ENCODE data around the gene DUSP9.

DUSP9 gene

GRCh38 chrX:153668423-153669173 lies 21.6 kb downstream of the DUSP9 start:
- DNase-seq (ENCODE audit: low read depth in 2 of 2), result no peak
- no peak overlapping the region for H3K4me3 ChIP-seq (replicated peaks in 1 of 2; ENCODE audit: low read depth in 2 of 2, low read length in 2 of 2)
- no peak for TF ChIP-seq CTCF (IDR thresholded peaks at IDR 0.05; ENCODE audit: low read depth, low read length)

GRCh38 chrX:153669174-153669890 lies 22.3 kb downstream of the DUSP9 start:
- peak; percentile 73 for TF ChIP-seq CTCF (IDR thresholded peaks at IDR 0.05; ENCODE audit: low read depth, low read length)
- H3K4me3 ChIP-seq (replicated peaks in 1 of 2; ENCODE audit: low read depth in 2 of 2, low read length in 2 of 2), result no peak overlapping the region
- DNase-seq (ENCODE audit: low read depth in 2 of 2), result peak in 1 of 2 donors; percentile 23

GRCh38 chrX:153669901-153670731 lies 23.1 kb downstream of the DUSP9 start:
- no peak overlapping the region for H3K4me3 ChIP-seq (replicated peaks in 1 of 2; ENCODE audit: low read depth in 2 of 2, low read length in 2 of 2)
- TF ChIP-seq CTCF (IDR thresholded peaks at IDR 0.05; ENCODE audit: low read depth, low read length), result no peak

GRCh38 chrX:153670748-153671588 lies 24.0 kb downstream of the DUSP9 start:
- TF ChIP-seq CTCF (IDR thresholded peaks at IDR 0.05; ENCODE audit: low read depth, low read length), result no peak
- no peak for DNase-seq (ENCODE audit: low read depth in 2 of 2)
- H3K4me3 ChIP-seq (replicated peaks in 1 of 2; ENCODE audit: low read depth in 2 of 2, low read length in 2 of 2), result no peak overlapping the region

More at GRCh38 chrX:153669901-153670731, 23.1 kb downstream of the DUSP9 start:
- DNase-seq (ENCODE audit: low read depth in 2 of 2), result no peak

- no peak for DNase-seq (ENCODE audit: low read depth in 2 of 2)
- H3K4me3 ChIP-seq (replicated peaks in 1 of 2; ENCODE audit: low read depth in 2 of 2, low read length in 2 of 2), result no peak overlapping the region
- no peak for TF ChIP-seq CTCF (IDR thresholded peaks at IDR 0.05; ENCODE audit: low read depth, low read length)
These were observed 24.9 kb downstream of the DUSP9 start for GRCh38 chrX:153671589-153672530.
